H9 (cell line): ENCODE measurements around the gene NTRK3. TPM values are rescaled to one million over a fixed set of nuclear protein-coding genes. Genes with fewer than 3 reads are reported as not detected.

Experiments used
- DNase-seq: peaks from one replicate; pipeline ENCODE4 v3.0.0-alpha.2; 2017
- H2AFZ ChIP-seq: one replicate; pipeline ENCODE4 v1.6.1; 2013; ENCODE audit warnings: mild to moderate bottlenecking, low read length, control low read depth, moderate library complexity
- H2AK5ac ChIP-seq: 2 replicates; pipeline ENCODE4 v1.6.1; 2013; ENCODE audit warnings: low read length, control low read depth, mixed read lengths; ENCODE audit not compliant: insufficient read length
- H2BK120ac ChIP-seq: one replicate; pipeline ENCODE4 v1.6.1; 2013; ENCODE audit warnings: low read depth, mild to moderate bottlenecking, low read length, control low read depth, inconsistent platforms; ENCODE audit not compliant: poor library complexity, severe bottlenecking
- H2BK12ac ChIP-seq: 2 replicates; pipeline ENCODE4 v1.6.1; 2013; ENCODE audit warnings: low read length, control low read depth, mixed read lengths, low read depth; ENCODE audit not compliant: insufficient read length
- H2BK15ac ChIP-seq: 2 replicates; pipeline ENCODE4 v1.6.1; 2013; ENCODE audit warnings: low read depth, low read length, control low read depth
- H2BK20ac ChIP-seq: one replicate; pipeline ENCODE4 v1.6.1; 2013; ENCODE audit warnings: low read depth, mild to moderate bottlenecking, low read length, control low read depth, inconsistent platforms; ENCODE audit not compliant: poor library complexity, severe bottlenecking
- H2BK5ac ChIP-seq: 2 replicates; pipeline ENCODE4 v1.6.1; 2013; ENCODE audit warnings: low read length, control low read depth, mixed read lengths; ENCODE audit not compliant: insufficient read length
- H3K14ac ChIP-seq: 2 replicates; pipeline ENCODE4 v1.6.1; 2013; ENCODE audit warnings: low read length, control low read depth; ENCODE audit not compliant: insufficient read depth
- H3K18ac ChIP-seq: 2 replicates; pipeline ENCODE4 v1.6.1; 2013; ENCODE audit warnings: low read depth, mild to moderate bottlenecking, mixed read lengths, low read length, control low read depth; ENCODE audit not compliant: insufficient read length
- H3K23ac ChIP-seq: 2 replicates; pipeline ENCODE4 v1.6.1; 2013; ENCODE audit warnings: low read length, control low read depth, mixed read lengths, low read depth; ENCODE audit not compliant: insufficient read length
- H3K23me2 ChIP-seq: 2 replicates; pipeline ENCODE4 v1.6.1; 2013; ENCODE audit warnings: low read depth, mild to moderate bottlenecking, mixed read lengths, low read length, control low read depth; ENCODE audit not compliant: insufficient read length, poor library complexity, severe bottlenecking
- H3K27ac ChIP-seq: 2 replicates; pipeline ENCODE4 v1.5.1; 2013; ENCODE audit warnings: low read length, control low read depth, mixed read lengths, low read depth; ENCODE audit not compliant: insufficient read length
- H3K27me3 ChIP-seq: 2 replicates; pipeline ENCODE4 v1.6.1; 2013; ENCODE audit warnings: low read length, control low read depth, inconsistent platforms; ENCODE audit not compliant: insufficient read depth
- H3K4ac ChIP-seq: 2 replicates; pipeline ENCODE4 v1.6.1; 2013; ENCODE audit warnings: low read depth, mild to moderate bottlenecking, control low read depth, inconsistent platforms, low read length, moderate library complexity
- H3K4me1 ChIP-seq: 2 replicates; pipeline ENCODE4 v1.6.1; 2013; ENCODE audit warnings: low read length, control low read depth, inconsistent platforms; ENCODE audit not compliant: insufficient read depth
- H3K4me2 ChIP-seq: 2 replicates; pipeline ENCODE4 v1.6.1; 2013; ENCODE audit warnings: low read length, control low read depth, mixed read lengths; ENCODE audit not compliant: insufficient read length, insufficient read depth
- H3K56ac ChIP-seq: 2 replicates; pipeline ENCODE4 v1.6.1; 2013; ENCODE audit warnings: low read depth, mild to moderate bottlenecking, mixed read lengths, low read length, control low read depth; ENCODE audit not compliant: insufficient read length
- H3K79me1 ChIP-seq: 2 replicates; pipeline ENCODE4 v1.6.1; 2013; ENCODE audit warnings: low read depth, mild to moderate bottlenecking, moderate library complexity, low read length, control low read depth, inconsistent platforms; ENCODE audit not compliant: insufficient read depth, poor library complexity, severe bottlenecking
- H3K79me2 ChIP-seq: 2 replicates; pipeline ENCODE4 v1.6.1; 2013; ENCODE audit warnings: low read length, control low read depth, inconsistent platforms; ENCODE audit not compliant: insufficient read depth
- H3K9ac ChIP-seq: 2 replicates; pipeline ENCODE4 v1.6.1; 2013; ENCODE audit warnings: low read length, control low read depth, mixed read lengths; ENCODE audit not compliant: insufficient read length; ENCODE audit errors: extremely low read depth
- H3K9me3 ChIP-seq: one replicate; pipeline ENCODE4 v1.6.1; 2013; ENCODE audit warnings: low read depth, low read length, inconsistent platforms; ENCODE audit not compliant: control insufficient read depth
- H3T11ph ChIP-seq: one replicate; pipeline ENCODE4 v1.6.1; 2013; ENCODE audit warnings: mild to moderate bottlenecking, low read length, control low read depth, inconsistent platforms
- H4K20me1 ChIP-seq: one replicate; pipeline ENCODE4 v1.6.1; 2013; ENCODE audit not compliant: control insufficient read depth, insufficient read length, insufficient read depth
- H4K5ac ChIP-seq: 2 replicates; pipeline ENCODE4 v1.6.1; 2013; ENCODE audit warnings: low read depth, mild to moderate bottlenecking, mixed read lengths, low read length, control low read depth; ENCODE audit not compliant: insufficient read length
- H4K8ac ChIP-seq: replicated peaks from 2 replicates; pipeline ENCODE4 v1.6.1; 2013; ENCODE audit warnings: low read length, control low read depth, mixed read lengths, low read depth; ENCODE audit not compliant: insufficient read length
- H4K91ac ChIP-seq: 2 replicates; pipeline ENCODE4 v1.6.1; 2013; ENCODE audit warnings: low read depth, mild to moderate bottlenecking, moderate library complexity, mixed read lengths, low read length, control low read depth; ENCODE audit not compliant: insufficient read length
- H3K27ac Mint-ChIP-seq, 3 experiments: 2 replicates in 2 of 3; 3 replicates in 1 of 3; pipeline ENCODE4 v1.8.0; 2020 to 2021; ENCODE audit warnings: mixed read lengths in 3 of 3, mild to moderate bottlenecking in 1 of 3, moderate library complexity in 1 of 3
- H3K27me3 Mint-ChIP-seq: 2 replicates; pipeline ENCODE4 v1.8.0; 2021; ENCODE audit warnings: low read depth, mild to moderate bottlenecking, moderate library complexity, mixed read lengths
- H3K36me3 Mint-ChIP-seq, 3 experiments: 2 replicates in 2 of 3; 3 replicates in 1 of 3; pipeline ENCODE4 v1.8.0; 2020 to 2021; ENCODE audit warnings: low read depth in 3 of 3, mixed read lengths in 3 of 3; ENCODE audit not compliant: insufficient read depth in 1 of 3
- H3K4me1 Mint-ChIP-seq, 2 experiments: 2 replicates each; pipeline ENCODE4 v1.8.0; 2020; ENCODE audit warnings: mixed read lengths in 2 of 2
- H3K4me3 Mint-ChIP-seq, 2 experiments: 2 replicates in 1 of 2; 3 replicates in 1 of 2; pipeline ENCODE4 v1.8.0; 2020 to 2021; ENCODE audit warnings: mild to moderate bottlenecking in 2 of 2, mixed read lengths in 2 of 2, moderate library complexity in 1 of 2
- H3K9me3 Mint-ChIP-seq, 2 experiments: 2 replicates in 1 of 2; 3 replicates in 1 of 2; pipeline ENCODE4 v1.8.0; 2020; ENCODE audit warnings: mild to moderate bottlenecking in 2 of 2, mixed read lengths in 2 of 2, moderate library complexity in 1 of 2
- CTCF ChIP-seq: fragments of 200-600 bp; sonication (generic); conservative IDR thresholded peaks from 3 replicates; pipeline ENCODE4 v1.8.0; 2021; ENCODE audit warnings: antibody characterized with exemption, mild to moderate bottlenecking
- WGBS: extraction: QIAGEN DNeasy Blood & Tissue Kit; methylation state at CpG from one replicate; pipeline ENCODE4 v1.1.7; 2013; ENCODE audit warnings: missing lambda C conversion rate, low lambda C conversion rate, mixed read lengths; ENCODE audit not compliant: insufficient read length; ENCODE audit errors: extremely low coverage; 5-methylcytosine and 5-hydroxymethylcytosine counted together
- total RNA-seq: library from RNA; stranded (reverse); gene quantifications from 2 replicates; pipeline ENCODE4 v1.2.1, GENCODE V29; 2021

NTRK3 gene
- total RNA-seq, 1 experiment from 2014 or later: 2.5 TPM

- Histone ChIP-seq H2BK5ac (no peak overlapping the region), H3T11ph (no peak overlapping the region), H3K4me2 (no peak overlapping the region), H3K56ac (no peak overlapping the region), H3K4me1 (no peaks in the 10 kb centered on the region), H3K4ac (no peak overlapping the region), H2BK20ac (no peak overlapping the region), H3K23ac (no peak overlapping the region), H3K9ac (no peak overlapping the region), H3K27ac (no peak overlapping the region), H2AFZ (no peak overlapping the region), H3K9me3 (no peaks in the 10 kb centered on the region), H4K20me1 (no peaks in the 10 kb centered on the region), H2BK15ac (no peak overlapping the region), H3K14ac (no peak overlapping the region), H2BK120ac (no peak overlapping the region), H4K91ac (no peak overlapping the region), H3K79me2 (no peaks in the 10 kb centered on the region), H2BK12ac (no peak overlapping the region), H3K23me2 (no peaks in the 10 kb centered on the region), H2AK5ac (no peak overlapping the region), H3K79me1 (no peaks in the 10 kb centered on the region), H3K27me3 (no peaks in the 10 kb centered on the region), H4K5ac (no peak overlapping the region), H4K8ac (no peak overlapping the region), H3K18ac (no peak overlapping the region)
- Mint-ChIP-seq H3K36me3 (no peaks in the 10 kb centered on the region; a peak in 1 of 7 replicates), H3K9me3 (no peaks in the 10 kb centered on the region), H3K4me1 (no peaks in the 10 kb centered on the region), H3K27me3 (peaks cover 2% of the 10 kb centered on the region), H3K4me3 (no peak overlapping the region), H3K27ac (no peak overlapping the region)
- WGBS: no CpG with 5 or more reads among the region's 4 CpGs
- DNase-seq: no peak
- no peak for TF ChIP-seq CTCF
Observed at GRCh38 chr15:88174571-88174970, 82.0 kb downstream of the NTRK3 start.
